ENCODE results near the gene MRPS23.
A peak's percentile ranks its signal among the peaks of the same experiment; 100 is the strongest.

The MRPS23 gene

DNA sequence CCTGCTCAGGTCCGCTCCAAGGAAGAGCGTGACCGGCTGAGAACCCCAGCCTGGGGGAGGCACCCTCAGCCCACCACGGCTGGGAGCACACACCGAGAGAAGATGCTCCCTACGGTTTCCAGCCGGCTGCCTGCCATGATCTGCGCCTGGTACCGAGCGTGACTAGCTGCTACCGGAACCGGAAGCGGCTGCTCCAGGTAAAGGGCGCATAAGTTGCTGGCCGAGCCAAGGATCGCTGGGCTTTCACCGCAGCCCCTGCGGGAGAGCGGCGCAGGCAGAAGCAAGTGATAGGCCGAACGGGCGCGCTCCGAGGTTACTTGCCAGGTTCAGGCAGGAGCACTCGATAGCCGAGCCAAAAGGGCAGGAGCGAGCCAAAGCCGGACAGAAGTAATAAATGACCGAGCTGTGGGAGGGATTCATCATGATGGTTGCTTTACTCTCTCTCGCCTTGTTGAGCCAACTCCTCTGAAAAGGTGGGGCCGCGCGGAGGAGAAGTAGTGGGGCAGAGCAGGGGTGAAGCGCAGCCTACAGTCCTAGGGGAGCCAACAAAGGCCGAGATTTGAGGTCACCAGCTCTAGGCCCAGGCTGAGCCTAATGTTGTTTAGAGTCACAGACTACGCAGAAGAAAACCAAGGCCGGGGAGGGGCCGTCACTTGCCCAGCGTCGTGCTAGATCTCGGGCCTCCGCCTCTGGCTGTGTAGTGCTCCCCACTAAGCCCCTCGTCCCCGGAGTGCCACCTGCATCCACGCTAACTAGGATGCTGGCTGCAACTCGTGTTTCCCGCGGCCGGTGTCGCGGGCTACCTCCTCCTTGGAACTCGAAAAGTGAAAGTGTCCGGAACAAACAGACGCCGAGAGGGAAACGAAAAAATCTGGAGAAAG lies at the start of gene MRPS23:
Gene MRPS23 (minus strand): TSS at position 171 of the 881 bp plus-strand sequence. CDS start 34 bp downstream, at position 137.
- peak; percentile 98 to 99 for DNase-seq

DNA sequence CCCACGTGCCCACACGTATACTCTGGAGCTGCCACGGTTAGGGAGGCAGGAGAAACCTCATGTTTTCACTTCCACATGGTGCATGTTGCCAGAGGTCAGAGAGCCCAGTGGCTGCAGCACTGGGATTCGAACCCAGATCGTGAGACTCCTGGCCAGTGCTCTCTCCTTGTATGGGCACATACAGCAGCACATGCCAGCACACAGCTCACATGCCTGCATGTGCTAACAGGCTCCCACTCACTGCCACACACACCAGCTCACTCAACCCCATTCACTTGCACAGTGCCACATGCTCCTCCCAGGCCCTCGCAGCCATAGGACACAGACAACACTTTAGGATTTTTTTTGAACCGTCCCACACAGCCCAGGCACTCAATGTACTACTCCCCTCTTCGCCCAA lies 49.5 kb upstream of the MRPS23 start:
- DNase-seq: peak in 1 of 2 experiments; percentile 43

DNA sequence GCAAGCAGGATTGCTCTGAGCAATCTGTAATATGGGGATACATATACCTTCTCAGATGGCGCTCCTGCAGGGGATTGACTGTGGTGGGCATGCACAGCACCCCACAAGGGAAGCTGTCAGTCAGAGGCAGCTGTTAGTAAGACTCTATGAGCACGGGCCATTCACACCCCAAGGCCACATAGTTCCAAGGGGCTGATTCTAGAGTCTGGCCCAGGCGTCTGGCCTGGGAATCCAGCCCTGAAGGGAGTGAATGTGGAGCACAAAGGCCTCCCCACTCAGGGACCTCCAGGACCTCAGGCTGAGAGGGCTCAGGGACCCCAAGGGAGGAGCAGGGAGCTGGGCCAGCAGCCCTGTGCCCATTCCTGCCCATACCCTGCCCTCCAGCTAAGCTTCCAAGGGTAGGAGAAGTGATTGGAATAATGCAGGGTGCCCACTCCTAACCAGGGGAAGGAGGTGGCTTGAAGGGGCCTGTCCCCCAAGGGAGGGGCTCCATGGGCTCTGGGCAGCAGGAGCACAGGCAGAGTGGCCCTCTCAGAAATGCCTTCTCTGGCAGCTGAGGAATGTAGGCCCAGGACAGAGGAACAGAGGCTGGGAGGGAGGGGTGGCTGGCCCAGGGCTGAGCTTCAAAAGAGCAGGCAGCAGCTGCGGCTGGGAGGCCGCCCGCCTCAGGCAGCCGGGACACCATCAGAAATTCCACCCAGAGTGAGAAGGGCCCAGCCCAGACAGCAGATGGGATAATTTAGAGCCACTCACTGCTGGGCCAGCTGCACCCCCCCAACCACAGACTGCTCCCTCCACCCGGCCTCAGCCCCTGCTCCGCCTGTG lies 48.9 kb upstream of the MRPS23 start:
- peak in 1 of 2 experiments; percentile 64 for DNase-seq

DNA sequence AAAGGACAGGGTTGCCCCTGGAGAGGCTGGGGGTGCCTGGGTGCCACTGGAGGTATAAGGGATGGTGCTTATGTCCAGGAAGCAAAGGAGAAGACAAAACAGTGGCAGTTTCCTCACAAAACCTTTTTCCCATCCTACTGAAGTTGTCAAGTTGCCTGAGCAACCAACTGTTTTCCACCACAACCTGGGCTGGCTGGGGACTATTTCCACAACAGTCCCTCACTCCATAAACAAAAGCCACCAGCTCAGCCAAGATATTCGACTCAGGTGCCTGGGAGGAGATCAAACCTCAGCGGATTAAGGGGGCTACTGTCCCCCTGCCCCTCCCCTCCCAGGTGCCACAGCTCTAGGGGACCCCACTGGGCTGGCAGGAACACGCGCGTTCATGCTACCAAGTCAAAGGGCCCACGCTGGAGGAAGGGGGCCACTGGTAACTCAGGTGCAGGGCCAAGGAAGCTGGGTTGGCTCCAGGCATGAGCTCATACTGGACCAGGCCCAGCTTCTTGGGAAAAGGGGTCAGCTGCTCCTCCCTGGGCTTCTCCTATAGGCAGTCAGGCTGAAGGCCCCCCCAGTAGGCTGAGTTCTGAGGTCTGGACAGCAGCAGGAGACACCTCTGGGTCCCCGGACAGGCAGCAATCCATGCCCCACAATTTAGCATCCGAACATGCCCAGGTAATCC lies 45.7 kb upstream of the MRPS23 start:
- no peak for DNase-seq

DNA sequence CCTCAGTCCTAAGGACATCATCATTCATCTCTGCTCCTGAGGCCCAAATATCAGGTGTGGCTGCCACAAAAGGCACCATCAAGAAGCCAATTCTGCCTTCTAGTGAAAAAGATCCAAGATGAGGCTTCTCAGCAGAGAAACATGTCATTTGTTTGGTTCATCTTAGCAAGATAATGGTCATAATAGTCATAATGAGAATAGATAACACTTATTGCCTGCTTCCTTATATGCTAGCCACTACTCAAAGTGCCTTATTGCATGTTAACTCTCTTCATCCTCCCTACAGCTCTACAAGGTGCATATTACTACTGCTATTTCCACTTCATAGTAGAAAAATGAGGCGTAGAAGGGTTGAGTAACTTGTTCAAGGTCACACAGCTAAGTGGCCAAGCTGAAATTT lies 45.0 kb upstream of the MRPS23 start:
- no peak for DNase-seq

DNA sequence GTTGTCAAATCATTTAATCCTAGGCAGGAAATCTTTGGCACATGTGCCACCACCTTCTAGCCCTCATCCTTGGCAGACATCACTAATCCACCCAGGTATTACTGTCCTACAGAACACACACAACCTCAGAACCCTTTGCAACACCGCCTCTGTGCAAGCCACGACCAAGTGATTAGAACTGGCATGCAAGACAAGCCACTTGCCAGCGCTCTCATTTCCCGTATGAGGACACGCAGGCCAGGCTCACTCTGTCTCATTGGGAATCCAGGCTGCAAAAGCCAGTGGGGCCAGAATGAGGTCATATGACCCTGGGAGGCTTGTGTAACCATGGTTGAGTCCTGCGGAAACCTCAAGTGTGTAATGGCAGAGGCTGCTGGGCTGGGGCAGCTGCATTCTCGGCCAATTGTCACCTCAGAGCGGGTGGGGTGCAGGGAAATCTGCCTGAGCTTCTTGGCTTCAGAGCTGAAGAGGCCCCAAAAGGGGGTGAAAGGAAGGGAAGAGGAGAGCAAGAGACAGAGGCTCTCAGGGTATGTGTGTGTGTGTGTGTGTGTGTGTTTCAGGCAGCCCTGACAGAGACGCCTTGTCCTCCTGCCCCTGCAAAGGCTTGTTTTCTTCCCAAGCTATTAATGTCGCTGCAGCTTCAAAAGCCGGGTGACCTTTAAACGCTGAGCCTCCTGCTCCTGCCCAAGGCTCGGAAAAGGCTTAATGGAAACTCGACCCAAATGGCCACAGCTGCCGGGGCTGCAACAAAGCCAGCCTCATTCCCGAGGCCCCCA lies 43.2 kb upstream of the MRPS23 start:
- peak in 1 of 2 experiments; percentile 81 for DNase-seq

DNA sequence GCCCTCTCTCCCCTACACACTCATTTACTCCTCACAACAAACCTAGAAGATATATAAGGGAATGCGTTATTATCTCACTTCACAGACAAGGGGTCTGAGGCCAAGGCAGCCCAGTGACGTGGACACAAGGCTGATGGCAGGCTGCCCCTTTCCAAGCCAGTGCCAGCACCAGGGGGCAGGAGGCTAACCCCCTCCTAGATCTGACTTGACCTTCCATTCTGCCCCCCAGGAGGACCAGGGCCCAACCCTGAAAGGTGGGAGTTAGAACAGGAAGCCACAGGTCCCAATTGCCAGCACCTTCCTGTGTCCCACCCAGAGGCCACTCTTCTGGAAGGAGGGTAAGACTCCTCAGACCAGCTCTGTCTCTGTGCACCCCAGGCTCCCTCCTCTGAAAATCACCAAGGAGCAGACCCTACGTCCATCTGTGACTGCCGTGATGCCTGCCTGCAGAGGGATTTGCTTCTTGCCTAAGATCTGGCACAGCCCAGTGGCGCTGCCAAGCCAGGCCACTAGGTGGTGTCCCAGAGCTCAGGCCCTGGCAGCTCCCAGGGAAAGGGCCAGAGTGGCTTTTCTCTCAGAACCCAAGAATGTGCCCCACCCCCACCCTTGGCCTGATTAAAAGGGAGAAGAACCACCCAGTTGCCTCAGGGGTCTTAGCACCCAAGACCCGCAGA lies 42.4 kb upstream of the MRPS23 start:
- DNase-seq: peak; percentile 63 to 91

DNA sequence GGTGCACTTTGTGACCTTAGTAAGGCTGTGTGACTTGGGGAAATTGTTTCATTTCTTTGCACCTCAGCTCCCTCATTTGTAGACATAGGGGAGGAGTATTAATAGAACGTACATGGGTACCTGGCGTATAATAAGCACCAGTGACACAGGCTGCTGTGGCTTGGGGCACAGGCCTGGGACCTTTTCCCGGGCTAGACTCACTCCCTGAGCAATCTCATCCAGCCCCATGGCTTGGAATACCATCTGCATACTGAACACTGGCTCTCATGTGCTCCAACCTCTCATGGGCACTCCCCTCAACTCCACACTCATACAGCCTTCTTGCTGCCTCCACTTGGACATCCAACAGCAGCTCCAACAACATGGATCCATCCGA lies 41.0 kb upstream of the MRPS23 start:
- no peak for DNase-seq

DNA sequence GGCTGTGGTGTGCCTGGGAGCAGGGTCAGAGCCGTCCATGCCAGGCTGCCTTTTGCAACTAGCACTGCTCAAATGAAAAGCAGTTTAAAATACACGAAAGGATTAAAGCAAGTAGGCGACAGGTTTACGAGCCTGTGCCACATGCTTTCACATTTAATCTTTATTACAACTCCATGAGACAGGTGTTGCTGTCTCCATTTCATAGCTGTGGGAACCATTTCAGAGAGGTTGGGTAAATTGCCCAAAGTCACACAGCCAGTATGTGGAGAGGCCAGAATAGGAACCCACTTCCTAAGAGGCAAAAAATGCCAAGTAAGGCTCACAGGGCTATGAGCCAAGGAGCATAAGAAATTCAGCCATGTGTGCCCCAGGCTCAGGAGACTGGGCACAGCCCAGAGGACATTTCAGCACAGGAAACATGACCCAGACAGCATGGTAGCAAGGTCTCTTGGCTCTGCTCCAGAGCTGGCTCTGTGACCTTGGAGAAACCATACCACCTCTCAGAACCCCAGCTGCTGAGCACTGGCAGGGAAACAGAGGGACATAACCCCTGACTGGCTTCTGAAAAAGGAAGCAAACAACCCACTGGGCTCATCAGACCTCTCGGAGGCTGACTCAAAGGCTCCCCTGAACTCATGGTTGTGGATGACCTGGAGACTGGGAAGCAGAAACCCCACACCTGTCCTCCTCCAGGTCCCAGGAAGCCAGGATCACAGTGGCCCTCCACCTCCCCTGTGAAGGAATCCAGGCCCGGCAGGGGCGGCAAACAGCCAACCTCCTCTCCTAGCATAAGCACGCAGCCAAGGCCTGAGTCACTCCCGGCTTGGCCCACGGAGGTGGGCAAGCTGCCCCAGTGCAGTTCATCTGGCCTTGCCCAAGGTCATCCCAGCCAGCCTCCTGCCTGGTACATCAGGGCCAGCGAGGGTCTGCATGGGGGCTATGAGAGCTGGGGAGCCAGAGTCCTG lies 40.3 kb upstream of the MRPS23 start:
- DNase-seq: no peak

DNA sequence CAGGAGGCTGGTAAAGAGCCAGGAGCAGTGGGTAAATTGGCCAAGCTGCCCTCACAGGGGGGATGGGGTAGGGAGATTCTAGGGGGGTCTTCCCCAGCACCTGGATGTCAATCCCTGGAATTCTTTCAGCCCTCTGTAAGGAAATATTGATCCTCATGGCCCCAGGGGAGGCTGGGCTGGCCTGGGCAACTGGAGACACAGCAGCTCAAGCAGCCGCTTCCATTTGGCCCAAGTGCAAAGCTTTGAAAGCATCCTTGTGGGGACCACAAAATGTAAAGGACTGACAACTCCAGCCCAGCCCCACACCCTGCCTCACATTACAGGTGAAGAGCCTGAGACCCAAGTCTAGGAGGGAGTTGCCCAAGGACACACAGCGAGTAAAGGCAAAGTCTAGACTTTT lies 39.4 kb upstream of the MRPS23 start:
- no peak for DNase-seq

DNA sequence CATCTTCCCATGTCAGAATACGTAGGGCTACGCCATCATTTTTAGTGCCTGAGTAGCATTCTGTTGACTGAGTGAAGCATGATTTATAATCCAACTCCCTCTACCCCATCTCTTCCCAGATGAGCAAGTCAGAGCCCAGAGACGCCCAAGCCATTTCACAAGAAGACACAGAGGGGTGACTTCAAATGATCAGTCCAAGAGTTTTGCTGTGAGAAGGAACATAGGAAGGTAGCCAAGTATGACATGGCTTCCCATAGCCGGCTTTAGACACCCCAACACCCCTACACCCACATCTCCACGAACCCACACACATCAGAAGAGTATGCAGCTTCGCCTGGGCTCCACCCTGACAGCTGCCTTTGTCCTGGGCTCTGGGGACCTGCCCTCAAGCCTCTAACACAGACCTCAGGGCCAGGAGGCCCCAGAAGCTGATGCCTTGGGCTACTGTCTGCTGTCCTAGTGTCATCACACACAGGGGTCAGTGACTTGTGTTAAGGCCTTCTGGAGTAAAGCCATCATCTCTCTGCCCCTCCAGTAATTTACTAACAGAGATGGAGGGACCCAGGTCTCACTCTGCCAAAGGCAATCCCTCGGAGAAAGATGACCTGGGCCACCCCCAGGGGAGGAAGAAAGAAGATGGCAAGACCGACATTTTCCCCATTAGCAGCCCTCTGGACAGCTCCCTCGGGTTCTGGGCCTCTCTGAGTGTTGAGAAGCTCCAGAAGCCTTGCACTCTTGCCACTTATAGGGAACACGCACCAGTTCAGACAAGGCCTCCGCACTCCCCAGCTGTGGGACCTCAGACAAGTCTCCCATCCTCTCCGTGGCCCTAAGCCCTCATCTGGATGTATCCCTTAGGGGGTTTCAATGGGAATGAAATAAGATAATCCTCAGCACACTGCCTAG lies 38.7 kb upstream of the MRPS23 start:
- DNase-seq: no peak

DNA sequence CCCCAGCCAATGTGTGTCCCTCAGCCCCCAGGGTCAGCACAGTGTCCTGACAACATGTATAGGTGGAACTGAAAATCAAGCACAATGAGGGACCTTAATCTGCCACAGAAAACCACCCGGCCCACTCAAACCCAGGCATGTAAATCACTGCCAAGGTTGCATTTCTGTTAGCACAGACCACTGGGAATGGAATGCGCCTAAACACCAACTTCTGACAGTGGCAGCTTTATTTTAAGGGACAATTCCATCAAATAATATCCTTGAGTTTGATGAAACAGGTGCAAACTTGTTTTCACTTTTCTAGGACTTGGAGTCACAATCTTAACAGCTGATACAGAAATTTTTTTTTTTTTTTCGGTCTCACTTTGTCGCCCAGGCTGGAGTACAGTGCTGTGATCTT lies 37.3 kb upstream of the MRPS23 start:
- no peak for DNase-seq

DNA sequence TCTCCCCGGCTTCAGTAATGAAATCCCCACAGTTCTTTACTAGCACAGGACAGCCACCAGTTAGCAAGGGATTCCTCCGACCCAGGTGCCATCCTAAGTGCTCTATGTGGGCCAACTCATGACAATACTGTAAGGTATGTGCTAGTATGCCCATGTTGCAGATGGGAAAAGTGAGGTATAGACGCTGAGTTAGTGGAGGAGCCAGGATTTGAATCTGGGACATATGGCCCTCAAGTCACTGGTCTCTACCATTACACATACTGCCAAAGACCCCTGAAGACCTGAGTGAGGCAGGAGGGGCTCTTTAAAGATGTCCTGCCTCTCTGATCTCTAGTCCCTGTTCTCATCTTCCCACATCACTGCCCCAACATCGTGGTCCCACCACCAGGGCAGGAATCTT lies 36.2 kb upstream of the MRPS23 start:
- no peak for DNase-seq

DNA sequence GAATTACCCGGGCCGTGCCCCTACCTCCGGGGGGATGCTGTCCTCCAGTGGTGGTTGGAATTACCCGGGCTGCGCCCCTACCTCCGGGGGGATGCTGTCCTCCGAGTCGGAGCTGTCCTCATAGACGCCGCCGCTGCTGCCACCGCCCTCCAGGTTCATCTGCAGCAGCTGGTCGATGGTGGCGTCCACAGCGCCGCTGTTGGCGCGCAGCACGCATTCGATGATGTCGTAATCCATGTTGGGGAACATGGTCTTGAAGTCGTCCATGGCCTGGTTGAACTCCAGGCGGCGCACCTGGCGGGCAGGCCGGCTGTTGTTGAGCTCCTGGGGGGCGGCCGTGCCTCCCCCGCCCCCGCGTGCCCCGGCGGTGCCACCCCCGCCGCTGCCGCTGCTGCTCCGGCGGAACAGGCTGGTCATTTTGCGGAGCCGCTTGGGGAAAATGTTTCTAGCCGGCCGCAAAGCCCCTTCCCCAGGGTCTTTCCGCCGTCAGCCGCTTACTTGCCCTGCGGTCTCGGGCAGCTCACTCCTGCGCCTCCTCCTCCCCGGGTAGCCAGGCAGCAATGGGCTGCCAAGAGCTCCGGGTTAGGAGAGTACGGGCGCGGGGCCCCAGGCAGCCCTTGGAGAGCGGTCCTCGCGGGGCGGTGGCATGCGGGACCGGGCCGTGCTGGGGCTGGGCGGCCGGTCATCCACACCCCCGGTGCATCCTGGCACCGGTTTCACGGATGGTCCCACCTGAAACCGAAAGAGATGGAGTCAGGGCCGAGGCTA lies 35.5 kb upstream of the MRPS23 start:
- no peak for DNase-seq

DNA sequence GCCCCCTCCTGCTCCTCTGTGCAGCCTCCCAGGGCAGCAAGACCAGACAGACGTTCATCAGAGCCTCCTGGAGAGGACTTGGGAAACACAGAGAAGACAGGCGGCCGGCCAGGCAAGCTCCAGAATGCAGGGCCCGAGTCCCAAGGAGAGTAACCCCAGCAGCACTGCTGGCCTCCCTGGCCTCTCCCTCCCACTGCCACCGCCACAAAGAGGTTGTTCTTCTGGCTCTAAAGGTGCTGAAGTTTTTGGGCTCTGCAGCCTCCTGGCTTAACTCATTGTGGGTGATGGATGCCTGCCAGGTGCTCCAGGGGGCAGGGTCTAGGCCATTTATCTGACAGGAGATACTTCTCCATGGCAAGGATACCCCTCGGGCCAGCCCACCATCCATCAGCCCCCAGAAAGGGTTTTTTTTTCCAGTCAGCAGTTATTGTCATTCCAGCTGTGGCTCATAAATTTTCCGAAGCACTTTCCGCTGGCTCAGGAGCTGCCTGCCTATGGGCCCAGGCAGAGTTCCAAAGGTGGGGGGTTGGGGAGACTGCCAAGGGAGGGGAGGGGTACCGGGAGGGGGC lies 32.0 kb upstream of the MRPS23 start:
- DNase-seq: no peak

DNA sequence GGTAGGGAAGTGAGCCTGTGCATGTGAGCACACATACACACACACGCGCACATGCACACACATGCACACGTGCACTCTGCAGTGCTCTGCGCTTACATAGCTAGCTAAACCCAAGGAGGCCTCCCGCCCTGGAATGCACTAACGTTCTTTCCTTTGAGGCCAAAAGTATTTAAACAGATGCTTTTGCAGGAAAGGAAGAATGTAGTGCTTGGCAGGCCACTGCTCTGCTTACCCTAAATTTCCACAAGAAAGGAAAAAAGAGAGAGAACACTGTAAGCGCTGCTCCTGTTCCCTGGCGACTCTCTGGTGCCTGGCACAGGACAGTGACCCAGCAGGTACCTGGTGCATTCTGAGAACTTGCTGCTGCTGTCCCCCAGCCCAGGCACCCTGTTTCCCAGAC lies 31.3 kb upstream of the MRPS23 start:
- DNase-seq: no peak

DNA sequence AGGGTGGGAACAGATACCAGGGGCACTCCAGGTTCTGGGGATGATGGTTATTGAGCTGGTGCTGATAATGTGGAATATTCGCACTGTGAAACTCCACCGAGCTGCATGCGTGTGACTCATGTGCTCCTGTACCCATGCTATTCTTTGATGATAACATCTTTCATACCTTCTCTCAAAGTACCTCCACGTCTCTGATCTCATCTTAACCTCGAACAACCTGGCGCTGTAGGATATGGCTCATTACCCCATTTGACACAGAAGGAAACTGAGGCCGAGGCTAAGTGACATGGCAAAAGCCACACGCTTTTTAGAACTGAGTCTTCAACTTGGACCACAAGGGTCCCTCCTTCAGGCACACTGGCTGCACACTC lies 30.2 kb upstream of the MRPS23 start:
- no peak for DNase-seq

DNA sequence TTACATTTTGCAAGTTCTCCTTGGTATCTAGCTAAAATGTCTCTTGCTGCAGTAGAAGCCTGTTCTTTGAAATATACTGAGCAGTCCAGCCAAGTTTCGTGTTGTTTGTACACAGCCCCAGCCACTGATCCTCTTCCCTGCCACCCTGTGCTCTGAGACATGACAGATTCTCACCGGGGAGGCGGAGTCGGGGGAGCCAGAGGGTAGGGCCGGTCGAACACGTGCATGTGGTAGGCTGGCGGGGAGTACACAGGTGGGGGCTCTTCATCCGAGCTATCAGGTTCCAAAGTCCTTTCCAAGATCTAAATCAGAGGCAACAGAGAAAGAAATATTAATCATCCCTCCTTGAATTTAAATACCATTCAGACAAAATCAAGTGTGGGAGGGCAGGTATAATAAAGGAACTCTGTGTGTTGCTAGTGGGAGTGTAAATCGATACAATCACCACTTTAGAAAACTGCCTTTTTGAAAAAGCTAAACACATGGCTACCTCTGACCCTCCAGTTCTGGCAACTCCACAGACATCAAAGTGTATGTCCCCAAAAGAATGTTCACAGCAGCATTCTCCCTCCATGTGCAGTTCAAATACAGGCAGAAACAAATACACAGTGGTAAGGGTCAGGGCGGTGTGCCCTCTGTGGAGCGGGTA lies 29.7 kb upstream of the MRPS23 start:
- peak in 1 of 2 experiments; percentile 23 for DNase-seq
